HuH-7.5 (cell line): ENCODE results near the gene UCHL5.
"Not testable (repeated sequence)": the region's sequence is repeated elsewhere in the genome, so short reads cannot be mapped to it uniquely, and the experiment has no call there.

Experiments used
- DNase-seq: peaks from one replicate; pipeline ENCODE4 v3.0.0; 2011; ENCODE audit warnings: low spot score

UCHL5 gene

GRCh38 chr1:193065954-193066353 lies 6.8 kb upstream of the UCHL5 start:
- DNase-seq = no peak

DNA sequence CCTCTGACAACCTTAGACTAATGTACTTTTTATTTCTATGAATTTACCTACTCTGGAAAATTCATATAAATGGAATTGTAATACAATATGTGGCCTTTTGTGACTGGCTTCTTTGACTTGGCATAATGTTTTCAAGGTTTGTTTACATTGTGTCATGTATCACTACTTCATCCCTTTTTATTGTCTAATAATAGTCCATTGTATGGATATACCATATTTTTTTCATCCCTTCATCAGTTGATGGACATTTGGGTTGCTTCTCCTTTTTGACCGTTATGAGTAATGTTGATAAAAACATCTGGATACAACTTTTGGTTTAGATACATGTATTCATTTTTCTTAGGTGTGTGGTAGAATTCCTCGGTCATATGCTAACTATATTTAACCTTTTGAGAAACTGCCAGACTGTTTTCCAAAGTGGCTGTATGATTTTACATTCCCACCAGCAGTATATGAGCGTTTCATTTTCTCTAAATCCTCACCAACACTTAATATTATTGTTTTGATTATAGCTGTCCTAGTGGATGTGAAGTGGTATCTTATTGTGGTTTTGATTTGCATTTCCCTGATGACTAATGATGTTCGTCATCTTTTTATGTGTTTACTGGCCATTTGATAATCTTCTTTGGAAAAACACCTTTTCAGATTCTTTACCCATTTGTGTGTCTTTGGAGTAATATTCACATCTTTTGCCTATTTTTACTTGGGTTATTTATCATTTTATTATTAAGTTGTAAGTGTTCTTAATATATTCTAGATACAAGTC lies 3.7 kb upstream of the UCHL5 start:
- no peak for DNase-seq

GRCh38 chr1:193060938-193061337 lies 1.8 kb upstream of the UCHL5 start:
- DNase-seq = no peak

DNA sequence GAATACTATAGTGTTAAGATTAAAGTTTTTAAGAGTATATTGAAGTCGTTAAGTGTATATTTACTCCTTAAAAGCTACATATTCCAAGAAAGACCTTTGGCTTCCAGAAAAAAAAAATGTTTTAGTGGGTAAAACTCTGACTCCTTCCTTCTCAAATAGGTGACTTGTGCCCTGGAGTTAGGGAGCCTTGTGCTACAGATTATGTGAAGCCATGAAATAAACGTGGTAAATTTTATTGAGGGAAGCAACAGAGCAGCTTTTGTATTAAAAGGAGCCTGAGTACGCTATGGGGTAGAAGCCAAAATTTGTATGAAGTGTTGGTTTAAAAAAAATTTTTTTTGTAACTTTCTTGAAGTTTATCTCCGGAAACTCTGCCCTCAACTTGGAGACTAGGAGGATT lies 1.2 kb upstream of the UCHL5 start:
- DNase-seq = no peak

DNA sequence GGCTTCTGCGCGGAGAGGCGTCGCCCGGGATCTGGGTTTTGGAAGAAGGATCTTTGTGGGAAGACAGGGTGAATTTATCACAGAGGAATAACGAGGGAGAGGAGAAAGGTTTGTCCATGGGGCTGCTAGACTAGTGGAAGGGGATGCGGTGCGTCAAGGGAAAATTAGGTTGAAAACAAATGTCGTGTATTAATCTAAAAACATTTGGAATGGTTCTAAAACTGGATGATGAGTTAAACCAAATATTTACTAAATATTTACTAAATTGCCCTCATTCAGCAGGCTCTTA lies 899 bp upstream of the UCHL5 start:
- DNase-seq = peak; percentile 36

- no peak for DNase-seq
Measured at GRCh38 chr1:193058529-193059281, 455 bp downstream of the UCHL5 start.

DNA sequence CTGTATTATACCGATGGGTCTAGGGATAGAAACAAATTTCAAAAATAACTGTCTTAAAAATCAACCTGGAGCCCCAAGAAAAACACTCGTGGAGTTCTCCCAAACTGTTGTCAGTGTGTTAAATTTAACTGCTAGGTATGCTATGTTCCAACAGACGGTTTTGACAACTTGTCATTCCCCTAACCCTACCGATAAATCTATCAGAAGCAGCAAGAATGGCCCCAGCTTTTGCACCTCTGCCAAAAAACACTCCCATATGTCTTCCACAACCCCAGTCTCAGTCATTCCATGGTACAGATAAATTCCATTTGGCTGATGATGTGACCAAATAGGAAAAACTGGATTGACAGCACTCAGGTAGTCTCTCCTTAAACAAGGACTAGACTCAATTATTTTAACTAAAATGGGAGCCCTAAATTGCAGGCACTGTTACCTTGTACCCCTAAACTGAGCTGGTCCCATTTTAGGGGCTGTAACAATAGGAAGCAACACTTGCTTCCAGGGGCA lies 4.9 kb downstream of the UCHL5 start:
- no peak for DNase-seq

- DNase-seq = not testable (repeated sequence)
Measured at GRCh38 chr1:193048913-193049312, 10.2 kb downstream of the UCHL5 start.

- no peak for DNase-seq
Measured at GRCh38 chr1:193042766-193043691, 16.1 kb downstream of the UCHL5 start.

- DNase-seq = no peak
Measured at GRCh38 chr1:193040011-193040410, 19.1 kb downstream of the UCHL5 start.

DNA sequence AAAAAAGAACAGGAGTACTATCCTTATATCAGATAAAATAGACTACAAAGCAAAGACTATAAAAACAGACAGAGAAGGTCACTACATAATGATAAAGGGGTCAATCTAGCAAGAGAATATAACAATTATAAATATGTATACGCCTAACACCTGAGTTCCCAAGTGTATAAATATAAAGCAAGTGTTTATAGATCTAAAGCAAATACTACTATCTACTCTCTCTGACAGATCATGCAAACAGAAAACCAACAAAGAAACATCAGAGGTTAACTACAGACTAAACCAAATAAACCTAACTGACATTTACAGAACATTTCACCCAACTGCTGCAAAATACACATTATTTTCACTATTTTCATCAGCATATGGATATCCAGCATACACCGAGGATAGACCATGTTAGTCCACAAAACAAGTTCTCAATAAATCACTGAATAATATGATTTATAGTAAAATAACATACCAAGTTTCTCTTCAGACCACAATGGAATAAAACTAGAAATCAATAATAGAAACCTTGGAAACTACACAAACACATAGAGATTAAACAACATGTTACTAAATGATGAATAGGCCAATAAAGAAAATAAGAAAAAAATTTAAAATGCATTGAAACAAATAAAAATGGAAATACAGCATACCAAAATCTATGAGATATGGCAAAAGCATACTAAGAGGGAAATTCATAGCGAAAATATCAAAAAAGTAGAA lies 22.7 kb downstream of the UCHL5 start:
- DNase-seq = no peak

GRCh38 chr1:193033610-193034009 lies 25.6 kb downstream of the UCHL5 start:
- DNase-seq = no peak

DNA sequence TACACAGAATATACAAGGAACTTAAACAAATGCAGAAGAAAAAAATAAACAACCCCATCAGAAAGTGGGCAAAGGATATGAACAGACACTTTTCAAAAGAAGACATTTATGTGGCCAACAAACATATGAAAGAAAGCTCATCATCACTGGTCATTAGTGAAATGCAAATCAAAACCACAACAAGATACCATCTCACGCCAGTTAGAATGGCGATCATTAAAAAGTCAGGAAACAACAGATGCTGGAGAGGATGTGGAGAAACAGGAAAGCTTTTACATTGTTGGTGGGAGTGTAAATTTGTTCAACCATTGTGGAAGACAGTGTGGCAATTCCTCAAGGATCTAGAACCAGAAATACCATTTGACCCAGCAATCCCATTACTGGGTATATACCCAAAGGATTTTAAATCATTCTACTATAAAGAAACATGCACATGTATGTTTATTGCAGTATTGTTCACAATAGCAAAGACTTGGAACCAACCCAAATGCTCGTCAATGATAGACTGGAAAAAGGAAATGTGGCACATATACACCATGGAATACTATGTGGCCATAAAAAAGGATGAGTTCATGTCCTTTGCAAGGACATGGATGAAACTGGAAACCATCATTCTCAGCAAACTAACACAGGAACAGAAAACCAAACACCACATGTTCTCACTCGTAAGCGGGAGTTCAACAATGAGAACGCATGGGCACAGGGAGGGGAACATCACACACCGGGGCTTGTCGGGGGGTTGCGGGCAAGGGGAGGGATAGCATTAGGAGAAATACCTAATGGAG lies 26.3 kb downstream of the UCHL5 start:
- DNase-seq = not testable (repeated sequence)

DNA sequence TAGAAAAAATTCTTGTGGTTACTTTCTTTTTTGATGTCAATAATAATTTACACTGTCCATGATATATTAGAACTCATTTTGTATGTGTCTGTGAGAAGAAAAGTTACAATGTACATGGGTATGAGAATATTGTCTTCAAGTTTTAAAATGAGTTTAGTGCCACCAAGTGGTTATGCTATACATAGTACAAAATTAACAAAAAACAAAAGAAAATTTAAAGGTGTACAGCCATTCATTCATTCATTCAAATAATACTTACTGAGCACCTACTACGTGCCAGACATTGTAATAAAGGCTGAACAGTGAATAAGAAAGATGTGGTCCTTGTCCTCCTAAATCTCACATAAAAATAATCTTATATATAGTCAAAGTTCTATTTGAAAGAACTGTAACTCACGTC lies 27.7 kb downstream of the UCHL5 start:
- DNase-seq = no peak

GRCh38 chr1:193030280-193030679 lies 28.9 kb downstream of the UCHL5 start:
- DNase-seq = no peak

GRCh38 chr1:193025218-193025617 lies 33.9 kb downstream of the UCHL5 start:
- DNase-seq = no peak

DNA sequence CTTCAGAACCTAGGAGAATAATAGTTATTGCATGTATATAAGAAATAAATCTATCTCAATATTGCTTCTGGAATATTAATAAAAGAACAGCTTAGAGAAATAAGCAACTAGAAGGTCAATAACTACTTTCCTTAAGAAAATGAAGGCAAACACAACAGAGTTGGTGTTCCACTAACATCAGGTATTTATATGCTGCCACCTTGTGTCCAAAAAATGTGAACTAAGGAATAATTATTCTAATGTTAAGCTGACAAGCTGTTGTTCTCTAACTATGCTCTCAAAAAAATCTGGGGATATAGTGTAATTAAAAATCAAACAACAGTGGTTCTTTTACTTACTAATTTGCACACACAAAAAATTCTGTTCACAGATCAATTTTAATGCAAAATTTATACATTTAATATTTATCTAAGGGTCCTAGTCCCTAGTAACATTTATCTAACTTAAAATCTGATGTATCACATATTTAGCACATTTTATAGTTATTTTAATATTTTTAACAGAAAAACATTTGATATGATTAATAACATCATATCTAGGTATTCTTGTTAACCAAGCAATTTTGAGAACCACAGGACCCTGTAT lies 39.6 kb downstream of the UCHL5 start:
- no peak for DNase-seq

GRCh38 chr1:193016788-193017187 lies 42.4 kb downstream of the UCHL5 start:
- DNase-seq = no peak

DNA sequence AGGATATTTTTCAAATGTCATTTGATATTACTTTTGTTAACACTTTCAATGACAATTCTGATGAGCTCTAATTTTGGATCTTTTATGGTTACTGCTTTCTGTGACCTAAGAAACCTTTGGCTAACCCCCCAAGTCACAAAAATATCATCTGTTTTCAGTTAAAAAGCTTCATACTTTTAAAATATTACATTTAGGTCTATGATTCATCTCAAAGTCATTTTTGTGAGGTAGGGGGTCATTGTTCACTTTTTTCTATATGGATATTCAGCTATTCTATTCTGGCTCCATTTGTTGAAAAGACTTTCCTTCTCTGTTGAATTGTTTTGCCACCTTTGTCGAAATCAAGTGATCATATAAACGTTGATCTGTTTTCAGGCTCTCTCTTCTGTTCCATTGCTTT lies 44.8 kb downstream of the UCHL5 start:
- DNase-seq = no peak

DNA sequence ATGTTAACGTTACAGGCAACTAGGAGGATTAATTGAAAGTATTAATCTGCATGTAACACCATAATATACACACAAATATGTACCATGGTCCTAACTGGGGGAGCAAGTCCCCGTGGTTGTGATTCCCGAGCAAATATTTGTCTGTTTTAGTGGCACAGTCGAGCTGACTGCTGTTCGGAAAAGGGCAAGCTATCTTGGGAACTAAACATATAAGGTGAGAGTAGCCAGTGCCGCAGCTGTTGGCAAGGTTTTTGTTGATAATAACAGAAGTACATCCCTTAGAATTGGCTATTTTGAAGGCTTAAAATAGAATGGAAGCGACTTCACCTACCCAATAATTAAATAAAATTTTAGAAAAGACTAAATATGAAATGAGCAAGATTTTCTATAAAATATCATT lies 45.5 kb downstream of the UCHL5 start:
- no peak for DNase-seq

GRCh38 chr1:193013005-193013404 lies 46.2 kb downstream of the UCHL5 start:
- no peak for DNase-seq
